ENCODE results near the gene MARS1.
A peak's percentile ranks its signal among the peaks of the same experiment; 100 is the strongest.
"Not testable (repeated sequence)": the region's sequence is repeated elsewhere in the genome, so short reads cannot be mapped to it uniquely, and the experiment has no call there.

MARS1 gene
- total RNA-seq, result 68.8 to 167 (median 116) reads per million in 18 experiments

GRCh38 chr12:57487597-57488401, at the start of gene MARS1:
Gene MARS1 (plus strand): TSS chr12:57488068. CDS start chr12:57488091, 23 bp downstream.
- peak; percentile 96 to 97 for DNase-seq

- no peak for DNase-seq
Measured at GRCh38 chr12:57438400-57438799, 49.5 kb upstream of the MARS1 start.

- no peak for DNase-seq
Measured at GRCh38 chr12:57439762-57440266, 48.1 kb upstream of the MARS1 start.

GRCh38 chr12:57441393-57441792, 46.5 kb upstream of the MARS1 start:
- not testable (repeated sequence) for DNase-seq

GRCh38 chr12:57441846-57442427, 45.9 kb upstream of the MARS1 start:
- DNase-seq, result no peak

GRCh38 chr12:57444337-57444736, 43.5 kb upstream of the MARS1 start:
- DNase-seq, result not testable (repeated sequence)

GRCh38 chr12:57444744-57445143, 43.1 kb upstream of the MARS1 start:
- no peak for DNase-seq

GRCh38 chr12:57446292-57446960, 41.4 kb upstream of the MARS1 start:
- DNase-seq, result no peak

GRCh38 chr12:57448669-57449068, 39.2 kb upstream of the MARS1 start:
- no peak for DNase-seq

- DNase-seq, result no peak
Measured at GRCh38 chr12:57449375-57449774, 38.5 kb upstream of the MARS1 start.

GRCh38 chr12:57450057-57450456, 37.8 kb upstream of the MARS1 start:
- DNase-seq, result no peak

GRCh38 chr12:57451233-57451778, 36.6 kb upstream of the MARS1 start:
- no peak for DNase-seq

- DNase-seq, result peak in 1 of 2 donors; percentile 25
Measured at GRCh38 chr12:57452181-57452936, 35.5 kb upstream of the MARS1 start.

GRCh38 chr12:57452937-57453509, 34.8 kb upstream of the MARS1 start:
- peak; percentile 72 to 76 for DNase-seq

GRCh38 chr12:57454213-57454565, 33.7 kb upstream of the MARS1 start:
- no peak for DNase-seq

GRCh38 chr12:57454566-57455373, 33.1 kb upstream of the MARS1 start, which contains the start of gene INHBE:
Gene INHBE (plus strand): TSS chr12:57455307. CDS start chr12:57455537, 230 bp downstream.
- peak; percentile 26 to 59 for DNase-seq

GRCh38 chr12:57455374-57456144, 32.3 kb upstream of the MARS1 start:
- DNase-seq, result no peak

GRCh38 chr12:57456145-57456700, 31.6 kb upstream of the MARS1 start:
- DNase-seq, result no peak

GRCh38 chr12:57456737-57457490, 31.0 kb upstream of the MARS1 start:
- DNase-seq, result no peak
